ENCODE measurements around the gene THAP8.

GRCh38 chr19:36041831-36042230, 12.3 kb downstream of the THAP8 start:
- TF ChIP-seq CTCF (IDR thresholded peaks at IDR 0.05; ENCODE audit: low read depth, low read length, poor library complexity, severe bottlenecking) (no peak), EZH2phosphoT487 (IDR thresholded peaks at IDR 0.05; ENCODE audit: borderline replicate concordance, low read length) (no peak)
